BE2C (cell line): ENCODE results near the gene CCDC88B.

Experiments
- DNase-seq: peaks from one replicate; pipeline ENCODE4 v3.0.0-alpha.2; 2020
- H3K27me3 ChIP-seq: fragments of 250-450 bp; sonication (Bioruptor Pico); 2 replicates; pipeline ENCODE4 v1.5.1; 2020; ENCODE audit warnings: mild to moderate bottlenecking
- H3K36me3 ChIP-seq: fragments of 250-450 bp; sonication (Bioruptor Pico); 2 replicates; pipeline ENCODE4 v1.5.1; 2020; ENCODE audit warnings: mild to moderate bottlenecking
- H3K4me1 ChIP-seq: fragments of 250-450 bp; sonication (Bioruptor Pico); 2 replicates; pipeline ENCODE4 v1.5.1; 2020
- H3K4me3 ChIP-seq: 2 replicates; pipeline ENCODE4 v1.5.1; 2011; ENCODE audit warnings: low read depth, low read length
- H3K9me3 ChIP-seq: fragments of 250-450 bp; sonication (Bioruptor Pico); 2 replicates; pipeline ENCODE4 v1.5.1; 2020
- CTCF ChIP-seq: IDR thresholded peaks from 2 replicates; pipeline ENCODE4 v1.5.1; 2012; ENCODE audit warnings: mild to moderate bottlenecking, low read depth, low read length

CCDC88B gene

GRCh38 chr11:64327993-64328392 lies 12.0 kb upstream of the CCDC88B start:
- no peak for DNase-seq
- Histone ChIP-seq H3K4me3 (no peak overlapping the region), H3K27me3 (no peaks in the 10 kb centered on the region), H3K9me3 (no peaks in the 10 kb centered on the region), H3K4me1 (no peaks in the 10 kb centered on the region), H3K36me3 (no peaks in the 10 kb centered on the region)
- TF ChIP-seq CTCF, result no peak

GRCh38 chr11:64330888-64331287 lies 9.1 kb upstream of the CCDC88B start:
- TF ChIP-seq CTCF, result no peak
- Histone ChIP-seq H3K9me3 (no peaks in the 10 kb centered on the region), H3K4me3 (no peak overlapping the region), H3K36me3 (no peaks in the 10 kb centered on the region), H3K4me1 (no peaks in the 10 kb centered on the region), H3K27me3 (no peaks in the 10 kb centered on the region)
- no peak for DNase-seq

- Histone ChIP-seq H3K27me3 (no peaks in the 10 kb centered on the region), H3K4me3 (no peak overlapping the region), H3K9me3 (no peaks in the 10 kb centered on the region), H3K36me3 (no peaks in the 10 kb centered on the region), H3K4me1 (no peaks in the 10 kb centered on the region)
- peak; percentile 43 for TF ChIP-seq CTCF
- DNase-seq, result peak; percentile 49
Measured at GRCh38 chr11:64331569-64332371, 8.2 kb upstream of the CCDC88B start.

GRCh38 chr11:64333556-64333955 lies 6.4 kb upstream of the CCDC88B start:
- TF ChIP-seq CTCF, result no peak
- Histone ChIP-seq H3K27me3 (no peaks in the 10 kb centered on the region), H3K9me3 (no peaks in the 10 kb centered on the region), H3K4me3 (no peak overlapping the region), H3K4me1 (no peaks in the 10 kb centered on the region), H3K36me3 (no peaks in the 10 kb centered on the region)
- DNase-seq, result no peak

- H3K4me1 ChIP-seq, result no peaks in the 10 kb centered on the region
- no peak overlapping the region for H3K4me3 ChIP-seq
- no peaks in the 10 kb centered on the region for H3K36me3 ChIP-seq
- H3K27me3 ChIP-seq, result no peaks in the 10 kb centered on the region
- peak; percentile 71 for DNase-seq
- H3K9me3 ChIP-seq, result no peaks in the 10 kb centered on the region
- no peak for TF ChIP-seq CTCF
Measured at GRCh38 chr11:64334764-64335735, 5.0 kb upstream of the CCDC88B start.
